ENCODE data around the gene PRDM11.

Gene PRDM11

GRCh38 chr11:45149483-45150056, 3.1 kb downstream of the PRDM11 start:
- H3K27ac ChIP-seq = no peak overlapping the region
- TF ChIP-seq CTCF (conservative IDR thresholded peaks at IDR 0.05) = no peak

- no peak for TF ChIP-seq CTCF (conservative IDR thresholded peaks at IDR 0.05)
- H3K27ac ChIP-seq = no peak overlapping the region
Measured at GRCh38 chr11:45150301-45150700, 3.9 kb downstream of the PRDM11 start.

GRCh38 chr11:45150943-45151342, 4.5 kb downstream of the PRDM11 start:
- no peak overlapping the region for H3K27ac ChIP-seq
- no peak for TF ChIP-seq CTCF (conservative IDR thresholded peaks at IDR 0.05)

GRCh38 chr11:45151362-45151982, 5.0 kb downstream of the PRDM11 start:
- H3K27ac ChIP-seq = no peak overlapping the region
- no peak for TF ChIP-seq CTCF (conservative IDR thresholded peaks at IDR 0.05)

DNA sequence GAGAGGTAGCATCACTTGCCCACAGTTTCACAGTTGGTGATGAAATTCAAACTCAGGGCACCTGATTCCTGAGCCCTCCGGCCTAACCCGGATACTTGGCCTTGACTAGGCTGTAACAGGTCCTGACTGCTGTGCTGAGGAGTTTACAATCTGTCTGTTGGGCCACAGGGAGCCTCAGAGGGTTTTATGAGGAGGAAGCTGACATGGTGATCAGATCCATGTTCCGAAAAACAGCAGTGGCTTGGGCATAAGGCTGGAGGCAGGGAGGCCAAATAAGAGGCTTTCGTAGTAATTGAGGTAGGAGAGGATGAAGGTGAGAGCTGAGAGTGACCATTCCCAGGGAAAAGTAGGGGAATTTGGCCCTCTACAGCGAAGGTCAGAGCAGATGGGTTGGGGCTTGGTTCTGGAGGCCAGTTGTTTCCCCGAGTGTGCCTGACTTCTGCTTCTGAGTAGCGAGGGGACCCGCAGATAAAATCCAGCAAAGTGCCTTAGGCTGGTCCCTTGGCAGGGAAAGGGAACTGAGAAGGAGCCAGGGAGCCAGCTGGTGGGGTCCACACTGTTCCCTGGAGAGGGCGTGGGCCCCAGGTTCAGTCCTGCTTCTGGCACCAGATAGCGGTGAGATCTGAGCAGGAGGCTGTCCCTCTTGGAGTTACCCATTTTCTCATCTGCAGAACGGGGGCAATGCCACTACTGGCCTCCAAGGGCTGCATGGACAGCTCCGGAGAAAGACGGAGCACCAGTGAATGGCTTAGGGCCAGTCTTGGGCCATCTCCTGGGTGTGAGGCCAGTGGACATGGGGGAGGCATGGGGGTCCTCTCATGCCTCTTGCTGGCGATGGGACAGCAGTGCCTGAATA, 6.5 kb downstream of the PRDM11 start:
- H3K27ac ChIP-seq = no peak overlapping the region
- no peak for TF ChIP-seq CTCF (conservative IDR thresholded peaks at IDR 0.05)

- no peak for TF ChIP-seq CTCF (conservative IDR thresholded peaks at IDR 0.05)
- H3K27ac ChIP-seq = no peak overlapping the region
Measured at GRCh38 chr11:45154276-45154675, 7.8 kb downstream of the PRDM11 start.

DNA sequence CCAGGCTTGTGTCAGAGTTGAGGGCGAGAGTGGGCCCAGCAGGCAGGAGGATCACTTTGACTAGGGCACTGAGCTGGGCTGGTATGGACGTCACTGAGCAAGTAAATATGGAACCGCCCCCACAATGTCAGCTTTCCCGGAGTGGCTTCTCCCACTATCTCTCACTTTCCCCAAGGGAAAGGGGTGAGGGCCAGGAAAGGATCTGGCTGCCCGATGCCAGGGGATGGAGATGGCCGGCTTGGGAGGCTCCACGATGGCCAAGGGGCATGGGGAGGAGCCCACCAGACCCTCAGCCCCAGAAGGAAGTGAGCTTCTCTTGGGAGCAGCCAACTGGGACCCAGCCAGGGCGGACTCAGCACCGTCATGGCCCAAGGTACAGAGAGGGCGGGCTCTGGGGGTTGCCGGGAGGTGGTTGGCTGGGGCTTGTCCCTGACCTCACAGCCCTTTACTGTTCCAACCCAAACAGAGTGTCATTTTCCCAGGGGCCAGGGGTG, 8.7 kb downstream of the PRDM11 start:
- no peak overlapping the region for H3K27ac ChIP-seq
- TF ChIP-seq CTCF (conservative IDR thresholded peaks at IDR 0.05) = no peak
